Osteoblast (primary cell): ENCODE measurements around the gene RAI14. TPM values are rescaled to one million over a fixed set of nuclear protein-coding genes. Genes with fewer than 3 reads are reported as not detected.

ENCODE experiments used
- DNase-seq: peaks from one replicate; pipeline ENCODE4 v3.0.0; 2011; ENCODE audit warnings: low spot score, mixed read lengths; ENCODE audit not compliant: insufficient read length; ENCODE audit errors: missing footprints
- H2AFZ ChIP-seq: 2 replicates; pipeline ENCODE4 v1.6.0; 2011; ENCODE audit warnings: mild to moderate bottlenecking, low read length
- H3K27ac ChIP-seq: 2 replicates; pipeline ENCODE4 v1.5.1; 2011; ENCODE audit warnings: mild to moderate bottlenecking, low read depth, low read length, moderate library complexity
- H3K27me3 ChIP-seq: 2 replicates; pipeline ENCODE4 v1.6.0; 2012; ENCODE audit warnings: mild to moderate bottlenecking, control low read depth, inconsistent platforms, low read length, moderate library complexity; ENCODE audit not compliant: insufficient read depth
- H3K36me3 ChIP-seq: 2 replicates; pipeline ENCODE4 v1.5.1; 2011; ENCODE audit warnings: mild to moderate bottlenecking, low read length, control low read depth, moderate library complexity; ENCODE audit not compliant: insufficient read depth
- H3K4me1 ChIP-seq: 2 replicates; pipeline ENCODE4 v1.5.1; 2011; ENCODE audit warnings: mild to moderate bottlenecking, low read length, control low read depth, moderate library complexity; ENCODE audit not compliant: insufficient read depth
- H3K4me2 ChIP-seq: 2 replicates; pipeline ENCODE4 v1.6.0; 2011; ENCODE audit warnings: mild to moderate bottlenecking, low read length; ENCODE audit not compliant: insufficient read depth
- H3K4me3 ChIP-seq: fragments of 200-600 bp; sonication (generic); 3 replicates; pipeline ENCODE4 v1.5.1; 2012; ENCODE audit warnings: mild to moderate bottlenecking, low read length, inconsistent platforms; ENCODE audit not compliant: insufficient read depth
- H3K79me2 ChIP-seq: 2 replicates; pipeline ENCODE4 v1.6.0; 2012; ENCODE audit warnings: mild to moderate bottlenecking, low read length, control low read depth, inconsistent platforms; ENCODE audit not compliant: insufficient read depth
- H3K9me3 ChIP-seq: 2 replicates; pipeline ENCODE4 v1.5.1; 2011; ENCODE audit warnings: low read depth, low read length, control low read depth
- H4K20me1 ChIP-seq: 2 replicates; pipeline ENCODE4 v1.6.0; 2012; ENCODE audit warnings: mild to moderate bottlenecking, low read length, control low read depth; ENCODE audit not compliant: insufficient read depth
- total RNA-seq: library from RNA; depleted of rRNA; stranded (reverse); fragments of >200 nt; gene quantifications from 2 replicates; pipeline ENCODE4 v1.2.3, GENCODE V29; 2012
- TF ChIP-seq, protein P1 (sequence below): IDR thresholded peaks from 2 replicates; pipeline ENCODE4 v1.5.1; 2011; ENCODE audit warnings: mild to moderate bottlenecking, low read depth, low read length, moderate library complexity; ENCODE audit errors: extremely low read depth

RAI14 gene
- total RNA-seq, 1 donor = 149 TPM

DNA sequence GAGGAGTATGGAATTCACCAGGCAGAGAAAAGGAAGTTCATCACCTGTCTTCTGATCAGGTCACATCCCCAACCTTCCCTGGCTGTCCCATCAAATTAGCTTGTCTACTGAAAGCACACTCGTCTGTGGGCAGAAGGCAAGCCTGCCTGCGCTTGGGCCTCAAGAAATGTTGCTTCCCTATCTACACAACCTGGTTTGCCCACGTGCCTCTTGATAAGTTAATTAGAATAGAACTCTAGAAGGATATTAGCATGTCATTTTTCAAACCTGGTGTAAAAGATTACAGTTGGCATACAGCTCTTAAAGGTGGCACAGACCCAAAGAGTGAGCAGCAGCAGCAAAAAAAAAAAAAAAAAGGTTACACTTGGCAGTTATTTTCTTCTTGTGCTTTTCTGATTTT lies 188.0 kb downstream of the RAI14 start:
- DNase-seq = no peak
- TF ChIP-seq, protein P1, sequence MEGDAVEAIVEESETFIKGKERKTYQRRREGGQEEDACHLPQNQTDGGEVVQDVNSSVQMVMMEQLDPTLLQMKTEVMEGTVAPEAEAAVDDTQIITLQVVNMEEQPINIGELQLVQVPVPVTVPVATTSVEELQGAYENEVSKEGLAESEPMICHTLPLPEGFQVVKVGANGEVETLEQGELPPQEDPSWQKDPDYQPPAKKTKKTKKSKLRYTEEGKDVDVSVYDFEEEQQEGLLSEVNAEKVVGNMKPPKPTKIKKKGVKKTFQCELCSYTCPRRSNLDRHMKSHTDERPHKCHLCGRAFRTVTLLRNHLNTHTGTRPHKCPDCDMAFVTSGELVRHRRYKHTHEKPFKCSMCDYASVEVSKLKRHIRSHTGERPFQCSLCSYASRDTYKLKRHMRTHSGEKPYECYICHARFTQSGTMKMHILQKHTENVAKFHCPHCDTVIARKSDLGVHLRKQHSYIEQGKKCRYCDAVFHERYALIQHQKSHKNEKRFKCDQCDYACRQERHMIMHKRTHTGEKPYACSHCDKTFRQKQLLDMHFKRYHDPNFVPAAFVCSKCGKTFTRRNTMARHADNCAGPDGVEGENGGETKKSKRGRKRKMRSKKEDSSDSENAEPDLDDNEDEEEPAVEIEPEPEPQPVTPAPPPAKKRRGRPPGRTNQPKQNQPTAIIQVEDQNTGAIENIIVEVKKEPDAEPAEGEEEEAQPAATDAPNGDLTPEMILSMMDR = no peak
- Histone ChIP-seq H3K36me3 (no peaks in the 10 kb centered on the region), H3K27me3 (no peaks in the 10 kb centered on the region), H3K4me3 (no peak overlapping the region), H3K27ac (no peak overlapping the region), H3K79me2 (no peaks in the 10 kb centered on the region), H3K4me1 (no peaks in the 10 kb centered on the region), H3K4me2 (no peak overlapping the region), H4K20me1 (no peaks in the 10 kb centered on the region), H2AFZ (no peak overlapping the region), H3K9me3 (no peaks in the 10 kb centered on the region)

DNA sequence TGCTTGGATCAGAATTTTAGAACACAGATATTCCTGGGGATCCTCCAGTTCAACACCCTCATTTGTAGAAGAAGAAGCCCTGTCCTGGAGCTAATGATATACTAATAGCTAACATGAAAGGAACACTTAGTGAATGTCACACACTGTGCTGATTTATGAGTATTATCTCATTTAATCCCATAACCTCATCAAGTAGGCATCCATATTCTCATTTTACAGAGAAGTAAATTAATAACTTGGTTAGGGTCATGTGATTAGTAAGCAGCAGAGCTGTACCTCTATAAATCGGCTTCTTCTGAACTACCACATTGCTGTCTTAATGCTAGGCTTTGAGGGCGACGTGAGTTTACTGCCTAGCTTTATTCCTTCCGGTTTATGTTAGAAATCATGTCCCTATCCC lies 188.9 kb downstream of the RAI14 start:
- TF ChIP-seq, protein P1 = no peak
- H3K27me3 ChIP-seq = no peaks in the 10 kb centered on the region
- no peak overlapping the region for H3K4me3 ChIP-seq
- no peak overlapping the region for H3K27ac ChIP-seq
- H3K36me3 ChIP-seq = no peaks in the 10 kb centered on the region
- H3K4me2 ChIP-seq = no peak overlapping the region
- no peaks in the 10 kb centered on the region for H3K79me2 ChIP-seq
- H2AFZ ChIP-seq = no peak overlapping the region
- H3K9me3 ChIP-seq = no peaks in the 10 kb centered on the region
- no peaks in the 10 kb centered on the region for H4K20me1 ChIP-seq
- no peak for DNase-seq
- H3K4me1 ChIP-seq = no peaks in the 10 kb centered on the region

DNA sequence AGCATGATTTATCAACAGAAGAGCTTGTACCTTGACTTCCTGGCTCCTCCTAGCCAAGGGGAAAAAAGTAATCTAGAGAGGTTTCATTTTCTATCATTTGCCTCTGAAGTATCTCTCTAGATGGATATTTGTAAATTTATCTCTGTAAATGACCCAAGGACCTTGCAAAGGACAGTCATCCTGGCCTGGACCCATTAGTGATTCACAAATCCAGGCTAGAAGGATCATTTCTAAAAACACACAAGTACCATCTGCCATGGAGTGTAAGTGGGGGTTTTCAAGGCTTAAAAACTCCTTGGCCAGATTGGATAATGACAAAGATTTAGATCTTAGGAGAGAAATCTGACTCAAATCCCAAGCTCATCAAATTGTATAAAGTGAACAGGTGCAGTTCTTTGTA lies 190.9 kb downstream of the RAI14 start:
- Histone ChIP-seq H3K36me3 (no peaks in the 10 kb centered on the region), H3K4me1 (no peaks in the 10 kb centered on the region), H3K4me3 (no peak overlapping the region), H2AFZ (no peak overlapping the region), H4K20me1 (no peaks in the 10 kb centered on the region), H3K79me2 (no peaks in the 10 kb centered on the region), H3K4me2 (no peak overlapping the region), H3K9me3 (no peaks in the 10 kb centered on the region), H3K27ac (no peak overlapping the region), H3K27me3 (no peaks in the 10 kb centered on the region)
- TF ChIP-seq, protein P1 = no peak
- no peak for DNase-seq

DNA sequence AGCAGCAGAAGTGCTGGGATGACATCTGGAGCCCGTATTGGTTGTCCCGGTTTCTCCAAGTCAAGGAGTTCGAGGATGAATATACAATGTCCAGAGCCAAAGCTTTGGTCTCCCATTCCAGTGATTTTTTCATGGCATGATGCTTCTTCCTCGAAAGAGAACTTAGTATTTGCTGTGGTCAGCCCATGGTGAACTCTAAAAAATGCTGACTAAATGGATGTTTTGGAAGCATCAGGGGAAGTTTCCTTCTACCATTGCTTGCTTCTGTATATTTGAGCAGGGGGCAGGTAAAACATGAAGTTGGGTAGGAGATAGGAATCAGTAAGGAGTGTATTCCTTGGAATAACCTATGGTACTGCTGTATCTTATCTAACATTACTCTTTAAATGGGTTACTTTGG lies 191.4 kb downstream of the RAI14 start:
- no peak overlapping the region for H3K4me2 ChIP-seq
- H3K27ac ChIP-seq = no peak overlapping the region
- H4K20me1 ChIP-seq = no peaks in the 10 kb centered on the region
- H3K36me3 ChIP-seq = no peaks in the 10 kb centered on the region
- no peak for DNase-seq
- no peak overlapping the region for H2AFZ ChIP-seq
- no peaks in the 10 kb centered on the region for H3K27me3 ChIP-seq
- no peaks in the 10 kb centered on the region for H3K4me1 ChIP-seq
- no peaks in the 10 kb centered on the region for H3K9me3 ChIP-seq
- no peaks in the 10 kb centered on the region for H3K79me2 ChIP-seq
- TF ChIP-seq, protein P1 = no peak
- H3K4me3 ChIP-seq = no peak overlapping the region
